Measurements from ENCODE around the gene TAF12. TPM values are rescaled to one million over a fixed set of nuclear protein-coding genes. Genes with fewer than 3 reads are reported as not detected.

TAF12 gene
- total and polyA plus RNA-seq, 4 donors: 9.5 to 14.5 (median 11.9) TPM

- Histone ChIP-seq H3K9me3 (ENCODE audit: control insufficient read depth in 4 of 4, low read length in 3 of 4) (no peaks in the 10 kb centered on the region), H3K27me3 (ENCODE audit: control insufficient read depth in 4 of 4, insufficient read depth in 4 of 4, low read length in 3 of 4) (no peaks in the 10 kb centered on the region), H3K9ac (ENCODE audit: low read depth in 1 of 2, low read length in 2 of 2) (no peak overlapping the region), H3K4me1 (ENCODE audit: control insufficient read depth in 4 of 4, insufficient read depth in 4 of 4, low read length in 3 of 4) (no peaks in the 10 kb centered on the region), H3K4me3 (ENCODE audit: low read depth in 1 of 3, low read length in 3 of 3) (no peak overlapping the region), H3K36me3 (ENCODE audit: control insufficient read depth in 4 of 4, insufficient read depth in 3 of 4, low read depth in 1 of 4, low read length in 3 of 4) (peaks cover 2 to 10% (median 5%) of the 10 kb centered on the region in 4 donors), H3K27ac (ENCODE audit: low read depth in 1 of 2, low read length in 2 of 2) (no peak overlapping the region)
- no peak for TF ChIP-seq SP1 (IDR thresholded peaks at IDR 0.05)
- no peak for TF ChIP-seq HNF4G (IDR thresholded peaks at IDR 0.05)
- no peak for TF ChIP-seq RXRA (IDR thresholded peaks at IDR 0.05)
- WGBS: 89% methylated on average over 4 of the region's 4 CpGs
- no peak for DNase-seq (ENCODE audit: low spot score)
Measured at GRCh38 chr1:28684937-28685336, 42.1 kb upstream of the TAF12 start.

GRCh38 chr1:28682840-28683239, 40.0 kb upstream of the TAF12 start:
- no peak overlapping the region for H3K27ac ChIP-seq (ENCODE audit: low read depth in 1 of 2, low read length in 2 of 2)
- no peaks in the 10 kb centered on the region for H3K4me1 ChIP-seq (ENCODE audit: control insufficient read depth in 4 of 4, insufficient read depth in 4 of 4, low read length in 3 of 4)
- H3K27me3 ChIP-seq (ENCODE audit: control insufficient read depth in 4 of 4, insufficient read depth in 4 of 4, low read length in 3 of 4): no peaks in the 10 kb centered on the region
- DNase-seq (ENCODE audit: low spot score): no peak
- H3K9ac ChIP-seq (ENCODE audit: low read depth in 1 of 2, low read length in 2 of 2): no peak overlapping the region
- no peaks in the 10 kb centered on the region for H3K9me3 ChIP-seq (ENCODE audit: control insufficient read depth in 4 of 4, low read length in 3 of 4)
- H3K4me3 ChIP-seq (ENCODE audit: low read depth in 1 of 3, low read length in 3 of 3): no peak overlapping the region
- no peak for TF ChIP-seq HNF4G (IDR thresholded peaks at IDR 0.05)
- TF ChIP-seq TAF1 (conservative IDR thresholded peaks at IDR 0.05): no peak
- TF ChIP-seq, protein P1, sequence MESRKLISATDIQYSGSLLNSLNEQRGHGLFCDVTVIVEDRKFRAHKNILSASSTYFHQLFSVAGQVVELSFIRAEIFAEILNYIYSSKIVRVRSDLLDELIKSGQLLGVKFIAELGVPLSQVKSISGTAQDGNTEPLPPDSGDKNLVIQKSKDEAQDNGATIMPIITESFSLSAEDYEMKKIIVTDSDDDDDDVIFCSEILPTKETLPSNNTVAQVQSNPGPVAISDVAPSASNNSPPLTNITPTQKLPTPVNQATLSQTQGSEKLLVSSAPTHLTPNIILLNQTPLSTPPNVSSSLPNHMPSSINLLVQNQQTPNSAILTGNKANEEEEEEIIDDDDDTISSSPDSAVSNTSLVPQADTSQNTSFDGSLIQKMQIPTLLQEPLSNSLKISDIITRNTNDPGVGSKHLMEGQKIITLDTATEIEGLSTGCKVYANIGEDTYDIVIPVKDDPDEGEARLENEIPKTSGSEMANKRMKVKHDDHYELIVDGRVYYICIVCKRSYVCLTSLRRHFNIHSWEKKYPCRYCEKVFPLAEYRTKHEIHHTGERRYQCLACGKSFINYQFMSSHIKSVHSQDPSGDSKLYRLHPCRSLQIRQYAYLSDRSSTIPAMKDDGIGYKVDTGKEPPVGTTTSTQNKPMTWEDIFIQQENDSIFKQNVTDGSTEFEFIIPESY (IDR thresholded peaks at IDR 0.05): no peak
- TF ChIP-seq ATF3 (IDR thresholded peaks at IDR 0.05): no peak
- TF ChIP-seq CTCF (IDR thresholded peaks at IDR 0.05; ENCODE audit: low read depth, low read length, missing input control): no peak
- TF ChIP-seq, protein P2, sequence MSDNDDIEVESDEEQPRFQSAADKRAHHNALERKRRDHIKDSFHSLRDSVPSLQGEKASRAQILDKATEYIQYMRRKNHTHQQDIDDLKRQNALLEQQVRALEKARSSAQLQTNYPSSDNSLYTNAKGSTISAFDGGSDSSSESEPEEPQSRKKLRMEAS (IDR thresholded peaks at IDR 0.05): no peak
- TF ChIP-seq EGR1 (IDR thresholded peaks at IDR 0.05; ENCODE audit: low read depth in 2 of 2): no peak
- no peak for TF ChIP-seq JUND (IDR thresholded peaks at IDR 0.05)
- TF ChIP-seq FOXA2 (IDR thresholded peaks at IDR 0.05): no peak
- TF ChIP-seq RAD21 (IDR thresholded peaks at IDR 0.05): no peak
- TF ChIP-seq NR2F2 (IDR thresholded peaks at IDR 0.05): no peak
- no peak for TF ChIP-seq YY1 (IDR thresholded peaks at IDR 0.05)
- TF ChIP-seq REST (IDR thresholded peaks at IDR 0.05): no peak
- TF ChIP-seq FOXA1 (IDR thresholded peaks at IDR 0.05): no peak
- TF ChIP-seq RXRA (IDR thresholded peaks at IDR 0.05): no peak
- no peak for TF ChIP-seq HNF4A (conservative IDR thresholded peaks at IDR 0.05)
- no peak for TF ChIP-seq GABPA (IDR thresholded peaks at IDR 0.05 in 1 of 2, conservative IDR thresholded peaks at IDR 0.05 in 1 of 2)
- no peak for TF ChIP-seq SP1 (IDR thresholded peaks at IDR 0.05)
- peaks cover 2 to 10% (median 5%) of the 10 kb centered on the region in 4 donors for H3K36me3 ChIP-seq (ENCODE audit: control insufficient read depth in 4 of 4, insufficient read depth in 3 of 4, low read depth in 1 of 4, low read length in 3 of 4)
- 92% methylated on average over 6 of the region's 6 CpGs for WGBS

All from liver (tissue), 9 donors.